HFFc6 (cell line): Measurements from ENCODE around the gene CTDP1. TPM values are rescaled to one million over a fixed set of nuclear protein-coding genes. Genes with fewer than 3 reads are reported as not detected.

ENCODE experiments used
- DNase-seq: peaks from one replicate; pipeline ENCODE4 v3.0.0-alpha.2; 2018
- H3K27ac Mint-ChIP-seq: 2 replicates; pipeline ENCODE4 v1.8.0; 2020; ENCODE audit warnings: mild to moderate bottlenecking, mixed read lengths
- H3K27me3 Mint-ChIP-seq: 2 replicates; pipeline ENCODE4 v1.8.0; 2021; ENCODE audit warnings: mild to moderate bottlenecking, moderate library complexity, mixed read lengths; ENCODE audit not compliant: insufficient read depth
- H3K36me3 Mint-ChIP-seq: 2 replicates; pipeline ENCODE4 v1.8.0; 2021; ENCODE audit warnings: low read depth, mixed read lengths
- H3K4me1 Mint-ChIP-seq: 2 replicates; pipeline ENCODE4 v1.8.0; 2020; ENCODE audit warnings: low read depth, mixed read lengths
- H3K4me3 Mint-ChIP-seq: 2 replicates; pipeline ENCODE4 v1.8.0; 2020; ENCODE audit warnings: mild to moderate bottlenecking, moderate library complexity, mixed read lengths
- H3K9me3 Mint-ChIP-seq: 2 replicates; pipeline ENCODE4 v1.8.0; 2020; ENCODE audit warnings: mild to moderate bottlenecking, mixed read lengths
- CTCF ChIP-seq: fragments of 200-600 bp; sonication (generic); IDR thresholded peaks from 2 replicates; pipeline ENCODE4 v1.5.0; 2021; ENCODE audit warnings: antibody characterized with exemption, mild to moderate bottlenecking
- total RNA-seq, 6 experiments: library from RNA; stranded (reverse); fragmentation: NEBNext Ultra II Directional; extraction: Animal tissue kit (Norgen Biotek cat#: 25700); gene quantifications; 2 replicates in 1 of 6; 3 replicates in 5 of 6; pipeline ENCODE4 v1.2.3, GENCODE V29; 2021

The CTDP1 gene
- total RNA-seq, 6 experiments from 2014 or later, result 15.6 to 18.2 (median 16.6) TPM

GRCh38 chr18:79802298-79802697 lies 122.7 kb downstream of the CTDP1 start:
- Mint-ChIP-seq H3K27me3 (peaks cover 30% of the 10 kb centered on the region), H3K9me3 (peaks cover 11% of the 10 kb centered on the region), H3K4me3 (no peak overlapping the region), H3K4me1 (peaks cover 3% of the 10 kb centered on the region), H3K36me3 (peaks cover 3% of the 10 kb centered on the region), H3K27ac (no peak overlapping the region)
- DNase-seq, result no peak
- TF ChIP-seq CTCF, result no peak

- H3K9me3 Mint-ChIP-seq, result peaks cover 10% of the 10 kb centered on the region
- H3K4me3 Mint-ChIP-seq, result no peak overlapping the region
- DNase-seq, result no peak
- no peak for TF ChIP-seq CTCF
- no peaks in the 10 kb centered on the region; the same call in 1 of the 2 replicates for H3K4me1 Mint-ChIP-seq
- peaks cover 29% of the 10 kb centered on the region for H3K27me3 Mint-ChIP-seq
- no peak overlapping the region for H3K27ac Mint-ChIP-seq
- no peaks in the 10 kb centered on the region for H3K36me3 Mint-ChIP-seq
Observed at GRCh38 chr18:79803611-79804051, 124.0 kb downstream of the CTDP1 start.

Other genes with a start within 250 kb of the CTDP1 start
- not detected for gene KCNG2, start 118.1 kb downstream of the CTDP1 start, total RNA-seq